Head of caudate nucleus (tissue), 42 donors: ENCODE measurements around the gene DDRGK1.
A peak's percentile ranks its signal among the peaks of the same experiment; 100 is the strongest.

Experiments used
- DNase-seq, 42 donors: peaks; one replicate each; pipeline versions ENCODE4 v3.0.0 to v3.0.0-alpha.2; 2020 to 2021; ENCODE audit warnings: mixed read lengths in 7 of 42
- intact Hi-C: fragments of 100-400 bp; cut with DNase I; formaldehyde crosslinking; loops from one replicate; pipeline ENCODE4 v1.15.0; 2022

Gene DDRGK1

GRCh38 chr20:3172126-3172932 lies 32.2 kb downstream of the DDRGK1 start:
- intact Hi-C loops = no loop called here
- DNase-seq = peak in 2 of 42 donors; percentile 29 to 38

- intact Hi-C loops = no loop called here
Measured at GRCh38 chr20:3171391-3172125, 32.9 kb downstream of the DDRGK1 start.

GRCh38 chr20:3168829-3169590 lies 35.5 kb downstream of the DDRGK1 start:
- intact Hi-C loops = no loop called here
- peak in 2 of 42 donors; percentile 1 to 23 for DNase-seq

More at GRCh38 chr20:3171391-3172125, 32.9 kb downstream of the DDRGK1 start:
- peak in 3 of 42 donors; percentile 25 to 42 (median 35) for DNase-seq

- DNase-seq = peak in 2 of 42 donors; percentile 25 to 31
- intact Hi-C loops = no loop called here
Measured at GRCh38 chr20:3168079-3168828, 36.2 kb downstream of the DDRGK1 start.

- intact Hi-C loops = no loop called here
- DNase-seq = peak in 1 of 42 donors; percentile 20
Measured at GRCh38 chr20:3167738-3168078, 36.8 kb downstream of the DDRGK1 start.

- peak in 1 of 42 donors; percentile 32 for DNase-seq
- intact Hi-C loops = no loop called here
Measured at GRCh38 chr20:3166913-3167342, 37.6 kb downstream of the DDRGK1 start.

GRCh38 chr20:3166338-3166912 lies 38.1 kb downstream of the DDRGK1 start:
- peak in 2 of 42 donors; percentile 25 to 38 for DNase-seq
- intact Hi-C loops = no loop called here

- peak in 39 of 42 donors; percentile 33 to 85 (median 67) for DNase-seq
- intact Hi-C loops = no loop called here
Measured at GRCh38 chr20:3165473-3166337, 38.8 kb downstream of the DDRGK1 start.

GRCh38 chr20:3164763-3165410 lies 39.6 kb downstream of the DDRGK1 start:
- DNase-seq = peak in 2 of 42 donors; percentile 27 to 42
- intact Hi-C loops = no loop called here

GRCh38 chr20:3164043-3164762 lies 40.3 kb downstream of the DDRGK1 start:
- intact Hi-C loops = no loop called here
- DNase-seq = peak in 2 of 42 donors; percentile 25 to 35

GRCh38 chr20:3163099-3164042 lies 41.1 kb downstream of the DDRGK1 start:
- intact Hi-C loops = no loop called here
- peak in 2 of 42 donors; percentile 25 to 34 for DNase-seq

GRCh38 chr20:3162080-3162611 lies 42.3 kb downstream of the DDRGK1 start:
- intact Hi-C loops = no loop called here
- peak in 5 of 42 donors; percentile 29 to 60 (median 50) for DNase-seq

- intact Hi-C loops = no loop called here
- peak in 2 of 42 donors; percentile 23 to 31 for DNase-seq
Measured at GRCh38 chr20:3161316-3162079, 43.0 kb downstream of the DDRGK1 start.

- intact Hi-C loops = no loop called here
Measured at GRCh38 chr20:3160418-3160817, 44.1 kb downstream of the DDRGK1 start.

More at GRCh38 chr20:3160418-3160817, 44.1 kb downstream of the DDRGK1 start:
- DNase-seq = peak in 2 of 42 donors; percentile 6 to 30
